T-cell (primary cell): ENCODE data around the gene IQSEC3. TPM values are rescaled to one million over a fixed set of nuclear protein-coding genes. Genes with fewer than 3 reads are reported as not detected.
A peak's percentile ranks its signal among the peaks of the same experiment; 100 is the strongest.

Source experiments
- ATAC-seq, 4 experiments: fragments of 200-7000 bp in 3 of 4; fragments of 150-1000 bp in 1 of 4; cut with Tn5 transposase; replicated peaks in 1 of 4; 1 replicate in 3 of 4; 2 replicates in 1 of 4; pipeline ENCODE4 v1.10.0; 2021; ENCODE audit warnings: moderate library complexity in 3 of 4, mild to moderate bottlenecking in 2 of 4, moderate number of reproducible peaks in 1 of 4
- CTCF ChIA-PET, 2 donors: fragments of 300-600 bp; sonication (Branson Sonifier 250); formaldehyde crosslinking; loops; one replicate each; lab custom pipeline; 2022; ENCODE audit warnings: antibody characterized with exemption in 2 of 2; lab: Charles Lee
- POLR2A ChIA-PET, 2 donors: fragments of 300-600 bp; sonication (Branson Sonifier 250); formaldehyde crosslinking; loops; one replicate each; lab custom pipeline; 2022; ENCODE audit warnings: antibody characterized with exemption in 2 of 2; lab: Charles Lee
- DNase-seq, 35 experiments: peaks; one replicate each; pipeline versions ENCODE4 v3.0.0 to v3.0.0-alpha.2; 2013 to 2023
- H3K27ac ChIP-seq: one replicate; pipeline ENCODE4 v1.5.1; 2013; ENCODE audit warnings: low read length
- H3K27me3 ChIP-seq, 2 experiments: replicated peaks in 1 of 2; 1 replicate in 1 of 2; 2 replicates in 1 of 2; pipeline versions ENCODE4 v1.6.1 to v1.7.0; 2013; ENCODE audit warnings: low read length in 1 of 2, mixed read lengths in 1 of 2; ENCODE audit not compliant: control insufficient read depth in 2 of 2, insufficient read depth in 2 of 2; ENCODE audit errors: extremely low read depth in 1 of 2
- H3K36me3 ChIP-seq, 2 donors: 1 replicate in 1 of 2; 2 replicates in 1 of 2; pipeline versions ENCODE4 v1.6.1 to v1.7.0; 2013; ENCODE audit warnings: low read length in 1 of 2; ENCODE audit not compliant: control insufficient read depth in 2 of 2, insufficient read depth in 1 of 2; ENCODE audit errors: extremely low read depth in 1 of 2
- H3K4me1 ChIP-seq, 2 experiments: 1 replicate in 1 of 2; 2 replicates in 1 of 2; pipeline versions ENCODE4 v1.6.1 to v1.7.0; 2013; ENCODE audit warnings: low read length in 2 of 2, mixed read lengths in 1 of 2; ENCODE audit not compliant: insufficient read depth in 2 of 2, control insufficient read depth in 1 of 2; ENCODE audit errors: extremely low read depth in 1 of 2
- H3K4me3 ChIP-seq, 2 donors: 1 replicate in 1 of 2; 2 replicates in 1 of 2; pipeline versions ENCODE4 v1.5.1 to v1.7.0; 2013; ENCODE audit warnings: mild to moderate bottlenecking in 2 of 2, low read length in 1 of 2, moderate library complexity in 1 of 2; ENCODE audit not compliant: control insufficient read depth in 1 of 2; ENCODE audit errors: extremely low read depth in 1 of 2
- H3K9me3 ChIP-seq: 2 replicates; pipeline ENCODE4 v1.7.0; 2013
- H3K27ac Mint-ChIP-seq, 2 donors: one replicate each; pipeline ENCODE4 v1.8.0; 2020 to 2021; ENCODE audit warnings: mild to moderate bottlenecking in 2 of 2, mixed read lengths in 2 of 2
- H3K27me3 Mint-ChIP-seq, 2 donors: one replicate each; pipeline ENCODE4 v1.8.0; 2021 to 2022; ENCODE audit warnings: mixed read lengths in 2 of 2
- H3K36me3 Mint-ChIP-seq: one replicate; pipeline ENCODE4 v1.8.0; 2021; ENCODE audit warnings: mixed read lengths
- H3K4me1 Mint-ChIP-seq, 3 donors: one replicate each; pipeline ENCODE4 v1.8.0; 2020 to 2022; ENCODE audit warnings: mixed read lengths in 3 of 3, mild to moderate bottlenecking in 1 of 3
- H3K4me3 Mint-ChIP-seq, 3 donors: one replicate each; pipeline ENCODE4 v1.8.0; 2020 to 2022; ENCODE audit warnings: mild to moderate bottlenecking in 3 of 3, mixed read lengths in 3 of 3, moderate library complexity in 3 of 3
- H3K9me3 Mint-ChIP-seq, 3 donors: one replicate each; pipeline ENCODE4 v1.8.0; 2020 to 2022; ENCODE audit warnings: mixed read lengths in 3 of 3
- WGBS: methylation state at CpG from one replicate; pipeline ENCODE4 v1.1.5; 2013; ENCODE audit warnings: missing lambda C conversion rate; ENCODE audit not compliant: insufficient coverage; 5-methylcytosine and 5-hydroxymethylcytosine counted together
- total RNA-seq, 35 experiments: library from RNA in 6 of 35; stranded (reverse) in 6 of 35; fragments of 120-200 nt in 1 of 35; gene quantifications; one replicate each; pipeline versions ENCODE4 v1.2.1 to v1.2.4 and lab custom pipeline; 2013 to 2026

IQSEC3 gene
- total RNA-seq, 5 donors from 2014 or later (not counting 1 experiment from before 2014, with no cell fraction given): 0.30 to 7.3 (median 2.9) TPM

GRCh38 chr12:157644-158043 lies 91.1 kb downstream of the IQSEC3 start:
- DNase-seq (no peak), ATAC-seq (no peak)
- 89% methylated on average over 8 of the region's 12 CpGs for WGBS
- peaks cover 0 to 28% of the 10 kb centered on the region in 2 experiments for H3K27me3 ChIP-seq
- no peaks in the 10 kb centered on the region for H3K4me1 ChIP-seq
- Mint-ChIP-seq H3K4me3 (no peak overlapping the region), H3K36me3 (no peaks in the 10 kb centered on the region), H3K9me3 (no peaks in the 10 kb centered on the region), H3K4me1 (peaks cover 4 to 8% (median 4%) of the 10 kb centered on the region in 3 donors), H3K27me3 (peaks cover 0 to 2% of the 10 kb centered on the region in 2 donors), H3K27ac (no peak overlapping the region)
- no peak overlapping the region for H3K27ac ChIP-seq
- POLR2A ChIA-PET: no interaction called here
- no peaks in the 10 kb centered on the region for H3K36me3 ChIP-seq
- no peak overlapping the region for H3K4me3 ChIP-seq
- no peaks in the 10 kb centered on the region for H3K9me3 ChIP-seq
- CTCF ChIA-PET: no interaction called here

DNA sequence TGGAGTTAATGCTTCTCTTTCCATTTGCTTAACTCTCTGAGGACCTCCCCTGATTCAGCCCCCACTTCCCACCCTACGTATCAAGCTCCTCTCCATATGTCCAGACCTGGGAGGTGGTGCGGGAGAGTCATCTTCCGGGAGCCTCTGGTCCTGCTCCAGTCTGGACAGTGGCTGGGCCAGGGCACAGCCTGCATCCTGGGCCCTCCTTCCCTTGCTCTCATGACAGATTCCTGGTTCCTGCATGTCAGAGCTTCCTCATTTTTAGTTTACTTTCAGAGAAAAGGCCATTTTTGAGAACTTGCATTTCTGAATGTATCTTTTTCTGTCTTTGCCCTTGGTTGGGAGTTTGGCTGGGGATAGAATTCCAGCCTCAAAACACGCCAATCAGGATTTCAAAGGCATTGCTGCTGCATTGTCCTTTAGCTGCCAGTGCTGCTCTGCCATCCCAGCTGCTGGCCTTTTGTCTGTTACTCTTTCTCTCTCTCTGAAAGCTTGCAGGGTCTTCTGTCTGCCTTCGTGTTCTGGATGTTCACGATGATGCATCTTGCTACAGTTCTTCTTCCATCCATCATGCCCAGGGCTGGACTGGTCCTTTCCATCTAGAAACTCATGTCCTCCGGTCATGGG lies 92.7 kb downstream of the IQSEC3 start:
- Mint-ChIP-seq H3K9me3 (no peaks in the 10 kb centered on the region), H3K27me3 (peaks cover 0 to 2% of the 10 kb centered on the region in 2 donors), H3K4me1 (no peaks in the 10 kb centered on the region), H3K4me3 (no peak overlapping the region), H3K27ac (no peak overlapping the region), H3K36me3 (no peaks in the 10 kb centered on the region)
- Histone ChIP-seq H3K4me3 (no peak overlapping the region), H3K4me1 (no peaks in the 10 kb centered on the region), H3K36me3 (no peaks in the 10 kb centered on the region), H3K27ac (no peak overlapping the region), H3K27me3 (peaks cover 0 to 23% of the 10 kb centered on the region in 2 experiments), H3K9me3 (no peaks in the 10 kb centered on the region)
- POLR2A ChIA-PET: no interaction called here
- ATAC-seq (no peak), DNase-seq (no peak)
- 65% methylated on average over 4 of the region's 7 CpGs for WGBS
- CTCF ChIA-PET: no interaction called here

GRCh38 chr12:160858-161257 lies 94.3 kb downstream of the IQSEC3 start:
- no peak overlapping the region for H3K4me3 ChIP-seq
- H3K36me3 ChIP-seq: no peaks in the 10 kb centered on the region
- H3K36me3 Mint-ChIP-seq: no peaks in the 10 kb centered on the region
- H3K4me1 ChIP-seq: no peaks in the 10 kb centered on the region
- no peak overlapping the region for H3K27ac Mint-ChIP-seq
- no peaks in the 10 kb centered on the region for H3K9me3 ChIP-seq
- no peak overlapping the region for H3K4me3 Mint-ChIP-seq
- WGBS: 94% methylated on average over 3 of the region's 9 CpGs
- H3K9me3 Mint-ChIP-seq: no peaks in the 10 kb centered on the region
- CTCF ChIA-PET: no interaction called here
- POLR2A ChIA-PET: no interaction called here
- DNase-seq: no peak
- H3K27me3 Mint-ChIP-seq: peaks cover 0 to 3% of the 10 kb centered on the region in 2 donors
- no peak for ATAC-seq
- peaks cover 0 to 19% of the 10 kb centered on the region in 2 experiments for H3K27me3 ChIP-seq
- H3K4me1 Mint-ChIP-seq: no peaks in the 10 kb centered on the region
- H3K27ac ChIP-seq: no peak overlapping the region

DNA sequence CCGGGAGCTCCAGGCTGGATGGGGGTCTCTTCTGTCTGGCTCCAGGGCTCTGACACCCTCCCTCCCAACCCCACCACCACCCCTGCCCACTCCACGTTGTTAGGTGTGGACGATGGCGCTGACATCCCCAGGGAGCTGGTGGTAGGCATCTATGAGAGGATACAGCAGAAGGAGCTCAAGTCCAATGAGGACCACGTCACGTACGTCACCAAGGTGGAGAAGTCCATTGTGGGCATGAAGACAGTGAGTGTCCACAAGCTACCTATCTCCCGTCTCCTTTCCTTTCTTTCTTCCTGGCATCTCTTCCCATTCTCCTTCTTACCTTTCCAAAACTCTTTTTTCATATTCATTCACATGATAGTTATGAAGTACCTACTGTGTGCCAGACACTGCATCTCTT lies 95.3 kb downstream of the IQSEC3 start:
- POLR2A ChIA-PET: no interaction called here
- no peaks in the 10 kb centered on the region for H3K9me3 ChIP-seq

DNA sequence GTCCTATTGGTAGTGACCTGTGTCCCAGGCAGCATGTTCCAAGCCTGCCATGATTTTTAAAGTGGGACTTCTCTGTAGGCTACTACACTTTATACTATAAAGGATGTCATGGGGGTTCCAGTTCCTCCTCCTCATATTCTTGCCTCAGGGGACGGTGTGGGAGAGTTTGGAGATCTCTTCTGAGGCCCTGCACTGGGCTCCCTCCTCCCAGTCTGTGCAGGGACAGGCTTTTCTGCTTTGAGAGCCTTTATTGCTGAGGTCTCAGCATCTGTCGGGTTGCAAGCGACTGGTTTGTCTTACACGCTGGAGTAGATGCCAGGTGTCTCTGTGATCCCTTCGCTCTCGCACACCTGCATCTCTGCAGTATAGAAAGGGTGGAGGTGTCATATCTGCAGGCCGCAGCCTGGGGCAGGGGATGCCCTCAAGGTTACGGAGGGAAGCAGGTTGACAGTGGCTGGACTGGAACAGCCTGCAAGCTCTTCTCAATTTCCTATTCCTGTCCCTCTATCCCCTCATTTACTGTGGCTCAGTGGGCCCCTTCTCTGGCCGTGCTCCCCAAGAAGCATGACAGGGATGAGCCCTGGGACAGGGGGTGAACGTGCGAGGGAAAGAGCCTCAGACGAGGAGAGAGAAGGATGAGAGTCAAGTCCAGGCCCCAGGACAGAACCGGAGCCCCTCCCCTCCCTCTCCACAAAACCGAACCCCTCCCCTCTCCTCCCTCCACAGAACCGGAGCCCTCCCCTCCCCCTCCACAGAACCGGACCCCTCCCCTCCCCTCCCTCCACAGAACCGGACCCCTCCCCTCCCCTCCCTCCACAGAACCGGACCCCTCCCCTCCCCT lies 96.1 kb downstream of the IQSEC3 start:
- no peaks in the 10 kb centered on the region for H3K36me3 ChIP-seq
- no peaks in the 10 kb centered on the region for H3K36me3 Mint-ChIP-seq
- H3K4me1 Mint-ChIP-seq: no peaks in the 10 kb centered on the region
- DNase-seq: peak in 1 of 35 experiments; percentile 4
- no peak overlapping the region for H3K27ac Mint-ChIP-seq
- WGBS: 56% methylated on average over 6 of the region's 18 CpGs
- ChIA-PET POLR2A (no interaction called here), CTCF (no interaction called here)
- no peaks in the 10 kb centered on the region for H3K9me3 Mint-ChIP-seq
- H3K4me1 ChIP-seq: no peaks in the 10 kb centered on the region
- no peaks in the 10 kb centered on the region for H3K9me3 ChIP-seq
- no peak overlapping the region for H3K4me3 Mint-ChIP-seq
- H3K27me3 Mint-ChIP-seq: peaks cover 3 to 10% of the 10 kb centered on the region in 2 donors
- no peak for ATAC-seq
- H3K27ac ChIP-seq: no peak overlapping the region
- H3K4me3 ChIP-seq: no peak overlapping the region
- H3K27me3 ChIP-seq: peaks cover 0 to 18% of the 10 kb centered on the region in 2 experiments

More for the DNA sequence above, 95.3 kb downstream of the IQSEC3 start:
- no peak overlapping the region for H3K4me3 Mint-ChIP-seq
- H3K27ac Mint-ChIP-seq: no peak overlapping the region
- Histone ChIP-seq H3K4me3 (no peak overlapping the region), H3K27ac (no peak overlapping the region), H3K4me1 (no peaks in the 10 kb centered on the region), H3K36me3 (no peaks in the 10 kb centered on the region), H3K27me3 (peaks cover 0 to 18% of the 10 kb centered on the region in 2 experiments)
- no CpG with 5 or more reads among the region's 8 CpGs for WGBS
- no peaks in the 10 kb centered on the region for H3K9me3 Mint-ChIP-seq
- peaks cover 3 to 8% of the 10 kb centered on the region in 2 donors for H3K27me3 Mint-ChIP-seq
- no peaks in the 10 kb centered on the region for H3K36me3 Mint-ChIP-seq
- no peaks in the 10 kb centered on the region for H3K4me1 Mint-ChIP-seq
- DNase-seq (no peak), ATAC-seq (no peak)
- CTCF ChIA-PET: no interaction called here

GRCh38 chr12:163406-163986 lies 96.9 kb downstream of the IQSEC3 start:
- ATAC-seq: no peak
- H3K36me3 Mint-ChIP-seq: no peaks in the 10 kb centered on the region
- peaks cover 3 to 13% of the 10 kb centered on the region in 2 donors for H3K27me3 Mint-ChIP-seq
- H3K4me1 ChIP-seq: no peaks in the 10 kb centered on the region
- DNase-seq: no peak
- ChIA-PET CTCF (no interaction called here), POLR2A (no interaction called here)
- H3K9me3 Mint-ChIP-seq: no peaks in the 10 kb centered on the region
- no peak overlapping the region for H3K27ac Mint-ChIP-seq
- no peak overlapping the region for H3K4me3 ChIP-seq
- H3K4me3 Mint-ChIP-seq: no peak overlapping the region
- H3K27ac ChIP-seq: no peak overlapping the region
- peaks cover 0 to 20% of the 10 kb centered on the region in 2 experiments for H3K27me3 ChIP-seq
- H3K9me3 ChIP-seq: no peaks in the 10 kb centered on the region
- WGBS: 95% methylated on average over 26 of the region's 26 CpGs
- no peaks in the 10 kb centered on the region for H3K36me3 ChIP-seq
- peaks cover under 1 to 2% (median 1%) of the 10 kb centered on the region in 3 donors for H3K4me1 Mint-ChIP-seq
